GM21786 (cell line): Measurements from ENCODE around the gene AOPEP.
"Not testable (repeated sequence)": the region's sequence is repeated elsewhere in the genome, so short reads cannot be mapped to it uniquely, and the experiment has no call there.

Experiments
- ATAC-seq: cut with Tn5 transposase; IDR thresholded peaks from one replicate; pipeline ENCODE4 v1.9.1; 2021; ENCODE audit not compliant: unreplicated experiment

The AOPEP gene

GRCh38 chr9:94928691-94929368 is 202.3 kb downstream of the AOPEP start:
- ATAC-seq = no peak

- no peak for ATAC-seq
These were observed 202.9 kb downstream of the AOPEP start for GRCh38 chr9:94929369-94929756.

DNA sequence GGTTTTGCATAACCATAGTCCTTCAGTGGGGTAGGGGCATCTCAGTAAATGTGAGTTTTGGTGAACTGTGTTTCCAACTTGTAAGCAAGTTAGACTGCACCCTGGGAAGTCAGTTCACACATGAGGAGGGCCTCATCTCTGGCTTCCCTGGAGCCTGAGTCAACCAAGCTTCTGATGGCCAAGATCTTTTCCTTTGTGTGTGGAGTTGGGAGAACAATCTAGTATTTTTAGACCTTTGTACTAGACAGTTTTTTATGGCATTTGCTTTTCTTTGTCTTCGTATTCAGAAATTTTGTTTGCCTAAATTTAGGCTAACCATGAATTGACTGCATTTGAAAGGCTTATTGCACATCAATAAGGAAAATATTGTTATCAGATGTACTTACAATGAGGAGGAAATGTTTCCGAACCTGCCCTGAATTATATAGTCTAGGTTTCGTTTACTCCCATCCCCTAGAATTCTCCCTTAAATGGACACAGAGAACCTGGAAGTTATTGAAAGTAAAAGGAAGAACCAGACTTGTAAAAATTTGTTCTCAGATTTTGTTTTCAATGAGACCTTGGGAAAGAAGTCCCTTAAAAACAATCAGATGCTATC is 204.6 kb downstream of the AOPEP start:
- ATAC-seq = no peak

DNA sequence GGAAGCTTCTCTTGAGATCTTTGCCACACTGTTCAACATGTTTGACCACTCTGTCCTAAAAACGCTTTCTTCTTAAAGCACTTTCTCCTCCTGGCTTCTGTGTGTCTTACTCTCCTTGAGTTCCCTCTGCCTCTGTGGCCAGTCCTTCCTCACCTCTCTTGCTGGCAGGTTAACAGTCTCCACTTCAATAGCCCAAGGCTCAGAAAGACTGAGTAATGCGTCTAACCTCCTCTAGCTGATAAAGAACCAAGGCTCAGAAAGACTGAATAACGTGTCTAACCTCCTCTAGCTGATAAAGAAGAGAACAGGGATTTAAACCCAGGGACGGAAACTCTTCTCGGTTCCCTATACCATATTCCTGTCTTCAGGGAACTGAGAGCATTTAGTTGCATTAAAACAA is 205.2 kb downstream of the AOPEP start:
- ATAC-seq = no peak

DNA sequence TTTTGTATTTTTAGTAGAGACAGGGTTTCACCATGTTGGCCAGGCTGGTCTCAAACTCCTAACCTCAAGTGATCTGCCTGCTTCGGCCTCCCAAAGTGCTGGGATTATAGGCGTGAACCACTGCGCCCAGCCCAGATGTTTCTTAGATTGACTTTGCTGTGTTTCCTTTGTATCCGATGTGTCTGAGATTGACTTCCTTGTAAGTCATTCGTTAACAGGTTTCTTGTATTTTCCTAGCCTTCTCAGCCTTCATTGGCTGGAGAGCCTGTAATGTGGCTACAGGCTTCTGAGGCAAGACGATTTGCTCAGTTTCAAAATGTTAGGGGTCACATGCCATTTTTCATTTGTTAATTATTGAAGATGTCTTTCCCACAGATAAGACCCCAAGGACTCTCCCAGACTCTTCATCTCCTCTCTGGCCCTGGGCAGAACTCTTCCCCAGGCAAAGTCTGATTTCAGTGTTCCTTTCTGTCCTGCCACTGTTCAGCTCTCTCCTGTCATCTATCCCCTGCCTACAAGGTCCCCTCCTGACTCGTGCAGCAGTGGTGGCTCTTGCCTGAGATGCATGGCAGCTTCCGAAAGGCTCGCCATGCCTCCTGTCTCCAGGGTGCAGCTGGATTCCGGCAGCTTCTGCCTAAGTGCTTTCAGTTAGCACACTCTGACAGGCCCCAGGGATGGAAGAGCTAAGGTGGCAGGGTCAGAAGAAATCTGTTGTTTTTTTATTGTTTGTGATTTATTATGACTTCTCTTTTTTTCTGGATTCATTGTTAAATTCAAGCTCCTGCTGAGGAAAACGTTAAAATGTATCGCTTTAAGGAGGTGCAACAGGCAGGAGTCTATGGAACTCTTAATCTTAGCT is 206.4 kb downstream of the AOPEP start:
- ATAC-seq = no peak

- ATAC-seq = no peak
These were observed 207.0 kb downstream of the AOPEP start for GRCh38 chr9:94933511-94933828.

- no peak for ATAC-seq
These were observed 208.4 kb downstream of the AOPEP start for GRCh38 chr9:94934816-94935328.

GRCh38 chr9:94935396-94935795 is 208.9 kb downstream of the AOPEP start:
- no peak for ATAC-seq

DNA sequence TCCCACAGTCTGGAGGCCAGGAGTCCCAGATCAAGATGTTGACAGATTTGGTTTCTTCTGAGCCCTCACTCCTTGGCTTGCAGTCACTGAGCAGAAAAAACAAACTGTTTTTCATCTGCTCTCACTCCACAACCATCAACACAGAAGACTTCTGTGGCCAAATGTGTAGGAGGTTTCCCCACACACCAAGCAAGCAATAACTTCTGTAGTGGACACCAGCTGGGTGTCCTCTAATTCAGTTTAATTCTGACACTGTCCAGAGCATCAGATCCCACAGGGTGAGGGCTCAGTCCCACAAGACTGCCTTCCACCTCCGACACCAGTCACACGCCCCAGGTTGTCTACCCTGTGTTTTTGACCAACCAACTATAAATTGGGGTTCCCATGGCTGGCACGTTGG is 209.9 kb downstream of the AOPEP start:
- no peak for ATAC-seq

GRCh38 chr9:94937214-94937903 is 210.9 kb downstream of the AOPEP start:
- no peak for ATAC-seq

DNA sequence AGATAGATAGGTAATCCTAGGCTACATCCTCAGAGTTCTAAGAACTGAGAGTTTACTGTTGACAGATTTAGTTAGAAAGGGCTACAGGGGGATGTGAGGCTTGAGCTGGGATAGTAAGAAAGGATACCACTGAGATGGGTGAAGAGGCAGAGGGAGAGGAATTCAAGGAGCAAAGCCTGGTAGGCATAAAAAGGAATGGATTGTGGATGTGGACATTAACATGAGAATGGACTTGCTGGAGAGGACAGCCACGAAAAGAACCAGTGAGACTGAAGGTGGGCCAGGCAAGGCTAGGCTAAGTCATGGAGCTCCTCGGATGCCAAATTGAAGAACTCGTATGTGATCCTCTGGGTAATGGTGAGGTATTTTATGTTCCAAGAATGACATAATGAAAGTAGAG is 211.9 kb downstream of the AOPEP start:
- ATAC-seq = no peak

DNA sequence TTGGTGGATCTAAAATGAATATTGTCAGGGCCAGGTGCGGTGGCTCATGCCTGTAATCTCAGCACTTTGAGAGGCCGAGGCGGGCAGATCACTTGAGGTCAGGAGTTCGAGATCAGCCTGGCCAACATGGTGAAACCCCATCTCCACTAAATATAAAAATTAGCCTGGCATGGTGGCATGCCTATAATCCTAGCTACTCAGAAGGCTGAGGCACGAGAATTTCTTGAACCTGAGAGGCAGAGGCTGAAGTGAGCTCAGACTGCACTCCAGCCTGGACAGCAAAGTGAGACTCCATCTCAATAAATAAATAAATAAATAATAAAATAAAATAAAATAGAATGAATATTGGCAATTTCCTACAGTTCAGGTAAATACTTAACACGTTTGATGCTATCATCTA is 213.8 kb downstream of the AOPEP start:
- not testable (repeated sequence) for ATAC-seq

GRCh38 chr9:94941211-94941875 is 214.8 kb downstream of the AOPEP start:
- no peak for ATAC-seq

DNA sequence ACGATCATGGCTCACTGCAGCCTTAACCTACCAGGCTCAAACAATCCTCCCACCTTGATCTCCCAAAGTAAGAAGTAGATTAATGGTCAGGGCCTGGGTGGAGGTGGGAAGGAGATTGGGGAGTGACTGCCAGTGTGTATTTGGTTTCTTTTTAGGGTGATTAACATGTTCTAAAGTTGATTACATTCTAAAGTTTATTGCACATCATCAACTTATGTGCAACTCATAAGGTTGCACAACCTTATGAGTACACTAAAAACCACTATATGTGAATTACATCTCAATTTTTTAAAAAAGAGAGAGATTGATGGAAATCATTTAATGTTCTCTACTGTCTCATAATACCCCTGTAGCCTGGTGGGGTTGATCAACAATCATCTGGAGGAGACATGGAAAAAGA is 218.1 kb downstream of the AOPEP start:
- ATAC-seq = no peak

DNA sequence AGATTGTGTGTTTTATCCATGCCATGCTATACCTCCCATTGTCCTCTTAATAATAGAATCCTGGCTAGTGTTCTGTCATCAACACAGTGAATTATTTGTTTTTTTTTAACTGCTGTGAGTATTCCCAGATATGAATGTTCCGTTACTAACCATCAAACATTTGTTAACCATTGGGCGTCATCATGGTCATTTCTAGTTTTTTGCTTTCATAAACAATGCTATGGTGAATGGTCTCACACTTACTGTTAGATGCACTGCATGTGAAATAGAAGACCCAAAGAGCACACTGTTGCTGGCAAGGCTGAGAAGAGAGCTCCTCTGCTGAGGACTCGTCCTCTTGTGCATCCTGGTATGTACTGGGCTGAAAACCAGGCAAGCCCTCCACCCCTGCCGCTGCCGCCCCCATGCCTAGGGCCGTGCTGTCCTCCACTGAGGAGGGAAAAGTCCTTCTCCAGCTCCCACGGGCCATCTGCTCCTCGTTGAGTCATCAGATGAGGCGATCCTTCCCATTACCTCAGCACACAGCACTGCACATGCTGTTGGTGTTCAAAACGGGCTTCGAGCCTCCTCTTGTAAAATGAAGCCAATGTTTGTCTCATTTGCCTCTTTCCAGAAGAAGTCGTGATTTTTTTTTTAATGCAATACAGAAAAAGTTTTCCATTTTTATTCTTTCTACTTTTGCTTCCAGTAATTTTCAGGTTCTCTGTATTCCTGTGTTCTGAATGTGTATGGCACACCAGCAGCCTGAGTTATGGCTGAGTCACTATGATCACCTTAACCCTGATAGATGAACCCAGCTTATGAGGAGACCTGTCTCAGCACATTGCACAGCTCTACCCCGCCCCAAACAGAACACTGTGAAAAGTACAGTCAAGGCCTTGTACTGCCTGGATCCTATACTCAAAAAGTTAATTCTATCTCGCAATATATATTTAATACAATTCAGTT is 219.0 kb downstream of the AOPEP start:
- no peak for ATAC-seq

DNA sequence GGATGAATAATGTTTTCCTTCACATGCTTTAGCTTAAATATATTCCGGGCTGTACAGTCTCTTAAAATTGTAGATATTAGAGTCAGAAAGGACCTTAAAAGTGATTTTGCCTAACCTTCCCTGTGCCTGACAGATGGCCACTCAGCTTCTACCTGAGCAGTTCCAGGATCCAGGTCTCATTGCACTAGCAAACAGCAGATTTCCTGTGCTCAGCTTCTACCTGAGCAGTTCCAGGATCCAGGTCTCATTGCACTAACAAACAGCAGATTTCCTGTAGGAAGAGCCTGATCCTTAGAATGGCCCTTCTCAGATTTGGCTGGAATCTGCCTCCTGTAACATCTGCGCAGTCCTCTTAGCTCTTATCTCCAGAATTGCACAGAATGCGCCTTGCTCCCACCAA is 219.8 kb downstream of the AOPEP start:
- ATAC-seq = no peak

DNA sequence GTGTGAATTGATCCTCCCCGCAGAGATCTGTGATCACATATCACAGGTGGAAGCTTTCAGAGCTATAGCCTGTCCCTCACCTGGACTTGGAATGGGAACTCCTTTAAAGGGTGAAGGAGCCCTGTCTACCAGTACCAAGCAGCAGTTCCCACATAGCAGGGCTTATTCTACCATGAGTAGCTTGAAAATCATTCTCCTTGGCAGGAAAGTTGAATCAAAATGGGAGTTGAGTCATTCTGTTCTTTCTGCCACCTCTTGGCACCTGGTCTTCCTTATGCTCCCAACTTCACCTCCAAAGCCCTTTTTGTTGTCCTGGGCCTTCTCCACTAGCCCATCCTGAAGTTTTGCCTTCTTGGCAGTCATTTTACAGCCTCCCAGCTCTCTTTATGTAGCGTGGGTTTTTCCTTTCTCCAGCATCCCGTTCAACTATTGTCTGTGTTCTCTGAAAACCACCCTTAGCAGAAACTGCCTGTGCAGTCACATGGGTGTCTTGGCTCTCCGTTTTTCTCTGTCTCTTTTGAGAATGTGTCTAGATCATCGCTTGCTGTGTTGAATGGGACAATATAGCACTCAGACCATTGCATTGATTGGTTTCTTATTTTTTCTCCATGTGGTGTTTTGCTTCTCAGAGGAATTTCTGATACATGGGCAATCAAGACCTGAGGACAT is 222.2 kb downstream of the AOPEP start:
- no peak for ATAC-seq

DNA sequence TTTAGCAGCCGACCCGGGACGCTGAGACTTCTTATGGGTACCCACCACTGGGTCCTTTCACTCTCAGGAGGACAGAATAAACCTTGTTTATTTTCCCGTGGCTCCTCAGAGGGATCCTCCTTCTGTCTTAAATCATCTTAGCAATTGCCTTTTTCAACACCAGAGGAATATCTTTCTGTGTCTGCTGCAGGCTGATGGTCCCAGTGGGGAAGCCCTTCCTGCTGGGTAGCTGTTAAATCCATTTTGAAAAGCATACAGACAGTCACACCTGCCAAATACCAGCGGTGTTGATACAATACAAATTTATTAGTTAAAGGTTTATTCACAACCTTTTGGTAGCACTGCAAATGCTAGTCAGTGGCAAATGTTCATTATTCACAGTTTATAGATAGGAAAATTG is 222.9 kb downstream of the AOPEP start:
- no peak for ATAC-seq

GRCh38 chr9:94950040-94950578 is 223.6 kb downstream of the AOPEP start:
- no peak for ATAC-seq
